HG03457 (cell line): ENCODE measurements around the gene PGPEP1.
"Not testable (repeated sequence)": the region's sequence is repeated elsewhere in the genome, so short reads cannot be mapped to it uniquely, and the experiment has no call there.

ENCODE experiments used
- ATAC-seq: cut with Tn5 transposase; IDR thresholded peaks from one replicate; pipeline ENCODE4 v1.9.1; 2021; ENCODE audit warnings: moderate number of reproducible peaks; ENCODE audit not compliant: unreplicated experiment

Gene PGPEP1

DNA sequence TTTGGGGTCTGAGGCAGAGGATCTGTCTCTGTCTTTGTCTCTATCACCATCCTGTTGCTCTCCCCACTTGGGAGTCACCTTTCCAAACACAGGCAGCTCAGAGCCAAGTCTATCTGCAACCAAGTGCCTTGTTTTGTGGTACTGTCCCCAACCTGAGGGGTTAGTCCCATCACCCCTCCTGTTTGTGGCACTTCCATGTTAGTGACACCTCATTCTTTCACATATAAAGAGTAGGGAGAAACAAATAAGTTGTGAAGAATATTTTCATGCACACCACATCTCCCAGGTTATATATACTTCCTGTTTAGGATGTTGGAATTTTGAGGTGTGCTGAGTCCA lies 49.3 kb downstream of the PGPEP1 start:
- ATAC-seq: no peak

DNA sequence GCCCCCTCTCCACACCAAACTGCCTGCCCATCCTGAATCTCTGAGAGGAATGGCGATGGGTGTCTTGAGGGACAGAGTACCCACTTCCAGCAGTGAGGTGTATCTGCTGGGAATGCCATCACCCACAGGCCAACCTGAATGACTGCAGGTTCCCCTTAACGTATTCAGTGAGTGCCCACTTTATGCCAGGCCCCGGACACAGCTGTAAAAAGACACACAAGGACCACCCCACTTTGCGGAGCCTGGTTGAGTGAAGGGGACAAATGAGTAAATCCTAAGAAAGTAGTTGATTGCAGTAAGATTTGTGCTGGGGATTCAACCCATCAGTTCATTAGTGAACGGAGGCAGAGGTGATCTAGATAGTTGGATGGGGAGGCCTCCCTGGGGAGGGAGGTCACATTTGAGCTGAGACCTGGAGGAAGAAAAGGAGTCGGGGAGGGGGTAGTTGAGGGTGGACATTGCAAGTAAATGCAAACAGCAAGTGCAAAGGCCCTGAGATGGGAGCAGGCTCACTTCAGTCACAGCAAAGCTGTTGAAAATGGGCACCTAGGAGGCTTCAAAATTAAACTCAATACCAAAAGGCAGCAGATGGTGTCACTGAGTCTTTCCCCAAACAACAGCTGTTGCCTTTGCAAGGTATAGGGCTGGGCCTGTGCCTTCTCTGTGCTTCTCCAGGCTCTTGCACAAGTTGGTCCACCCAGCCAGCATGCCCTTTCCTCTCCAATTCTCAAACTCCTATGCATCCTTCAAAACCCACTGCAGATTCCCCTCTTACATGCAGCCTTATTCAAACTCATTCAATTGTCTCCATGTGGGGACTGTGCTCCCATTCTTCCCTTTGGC lies 49.9 kb downstream of the PGPEP1 start:
- ATAC-seq: no peak

- no peak for ATAC-seq
These were observed 51.2 kb downstream of the PGPEP1 start for GRCh38 chr19:18391509-18392075.

DNA sequence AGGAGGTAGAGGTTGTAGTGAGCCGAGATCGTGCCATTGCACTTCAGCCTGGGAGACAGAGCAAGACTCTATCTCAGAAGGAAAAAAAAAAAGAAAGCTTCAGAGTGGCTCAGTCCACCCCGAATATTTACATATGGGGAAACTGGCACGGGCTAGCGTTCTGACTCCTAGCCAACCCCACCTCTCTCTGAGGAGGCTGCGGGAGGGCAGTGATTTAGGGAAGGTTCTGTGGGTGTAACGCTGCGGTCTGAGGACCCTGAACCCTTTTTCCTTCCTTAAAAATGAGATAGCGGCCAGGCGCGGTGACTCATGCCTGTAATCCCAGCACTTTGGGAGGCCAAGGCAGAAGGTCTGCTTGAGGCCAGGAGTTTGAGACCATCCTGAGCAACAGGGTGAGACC lies 52.0 kb downstream of the PGPEP1 start:
- ATAC-seq: no peak

DNA sequence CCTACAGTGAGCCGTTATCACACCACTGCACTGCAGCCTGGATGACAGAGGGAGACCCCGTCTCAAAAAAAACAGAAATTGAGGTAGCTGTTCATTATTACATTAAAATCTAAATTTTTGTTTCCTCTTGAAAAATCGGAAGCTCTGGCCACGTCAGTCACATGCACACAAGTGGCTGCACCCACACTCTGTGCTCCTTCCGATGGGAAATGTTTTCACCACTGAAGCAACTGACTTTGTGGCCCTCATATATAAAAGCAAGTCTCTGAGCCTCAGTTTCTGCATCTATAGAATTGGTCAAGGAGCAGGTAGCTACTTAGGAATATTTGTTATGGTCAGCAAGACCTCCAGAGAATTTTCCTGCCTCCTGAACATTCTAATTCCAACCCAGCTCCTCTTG lies 52.5 kb downstream of the PGPEP1 start:
- no peak for ATAC-seq

- ATAC-seq: no peak
These were observed 53.4 kb downstream of the PGPEP1 start for GRCh38 chr19:18393836-18394235.

DNA sequence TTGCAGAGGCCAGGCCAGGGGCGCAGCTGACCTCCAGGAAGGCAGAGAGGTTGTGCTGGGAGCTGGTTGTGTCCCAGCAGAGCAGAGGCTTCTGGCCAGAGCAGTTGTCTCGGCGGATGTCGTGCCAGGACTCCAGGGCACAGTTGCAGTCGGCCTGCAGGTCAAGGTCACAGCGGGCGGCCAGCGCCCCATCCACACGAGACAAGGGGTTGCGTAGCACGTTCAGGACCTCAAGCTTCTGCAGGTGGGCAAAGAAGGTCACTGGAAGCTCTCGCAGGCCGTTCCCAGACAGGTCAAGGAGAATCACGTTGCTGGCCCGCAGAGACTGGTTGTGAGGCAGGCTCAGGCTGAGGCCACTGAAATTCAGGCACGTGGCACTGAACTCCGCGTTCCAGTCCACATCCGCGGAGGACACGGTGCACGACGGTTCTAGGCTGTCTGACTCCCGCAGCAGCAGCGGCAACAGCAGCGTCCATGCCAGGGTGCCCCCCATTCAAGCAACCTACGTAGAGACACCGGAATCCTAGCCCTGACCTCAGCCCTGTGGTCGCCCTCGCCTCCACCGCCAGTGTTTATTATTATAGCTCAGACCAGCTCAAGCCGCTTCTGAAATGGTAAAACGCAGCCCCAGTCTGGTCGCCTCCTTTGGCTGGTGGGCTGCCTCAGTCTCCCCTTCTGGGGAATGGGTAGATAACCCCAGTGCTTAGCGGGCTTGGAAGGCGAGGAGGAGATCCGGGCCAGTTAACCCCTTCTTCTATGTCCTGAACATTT lies 56.3 kb downstream of the PGPEP1 start:
- ATAC-seq: no peak

DNA sequence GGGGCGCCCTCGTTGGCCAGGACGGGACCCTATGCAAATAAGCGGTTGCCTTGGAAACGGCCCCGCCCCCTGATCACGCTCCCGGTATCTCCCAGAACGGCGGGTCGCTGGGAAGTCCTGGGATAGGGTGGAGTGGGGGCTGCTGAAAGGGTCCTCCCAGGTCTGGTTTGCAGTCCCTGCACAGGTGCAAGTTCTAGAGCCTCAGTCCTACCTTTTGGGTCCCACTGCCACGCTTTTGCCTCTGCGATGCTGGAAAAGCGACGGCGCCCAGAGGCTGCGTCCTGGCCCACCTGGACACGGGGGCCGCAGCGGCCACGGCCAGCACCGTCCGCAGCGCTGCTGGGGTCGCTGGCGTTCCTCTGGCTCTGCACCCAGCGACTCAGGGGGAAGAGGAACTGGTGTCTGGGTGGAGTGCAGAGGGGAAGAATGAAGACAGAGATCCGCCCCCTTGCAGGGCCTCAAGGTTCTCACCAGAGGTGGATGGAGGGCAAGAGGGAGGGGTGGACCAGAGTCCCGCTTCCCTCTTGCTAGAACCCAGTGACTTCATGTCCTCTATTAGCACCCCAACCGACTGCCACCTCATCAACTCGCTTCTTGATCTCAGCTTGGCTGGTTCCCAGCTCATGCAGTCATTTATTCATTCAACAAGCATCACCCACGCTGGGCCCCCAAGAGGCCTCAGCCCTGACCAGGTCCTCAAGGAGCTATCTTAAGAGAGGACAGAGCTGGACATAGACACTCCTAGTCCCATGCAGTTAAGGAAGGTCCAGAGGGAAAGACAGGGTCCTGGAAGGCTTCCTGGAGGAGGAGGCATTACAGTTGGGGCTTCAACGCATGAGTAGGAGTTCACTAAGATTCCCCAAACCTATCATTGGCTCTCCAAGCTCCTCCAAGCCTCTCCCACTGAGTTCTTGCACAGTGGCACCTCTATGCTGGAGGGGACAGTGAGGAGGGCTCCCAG lies 57.1 kb downstream of the PGPEP1 start, which contains the start of gene LRRC25:
LRRC25 (minus strand) TSS at position 381 of the 961 bp plus-strand sequence. CDS start 659 bp downstream, outside the sequence.
- ATAC-seq: no peak

- ATAC-seq: no peak
These were observed 58.6 kb downstream of the PGPEP1 start for GRCh38 chr19:18399008-18399407.

GRCh38 chr19:18401580-18402112 lies 61.2 kb downstream of the PGPEP1 start:
- ATAC-seq: no peak

GRCh38 chr19:18402455-18403248 lies 62.3 kb downstream of the PGPEP1 start:
- not testable (repeated sequence) for ATAC-seq

DNA sequence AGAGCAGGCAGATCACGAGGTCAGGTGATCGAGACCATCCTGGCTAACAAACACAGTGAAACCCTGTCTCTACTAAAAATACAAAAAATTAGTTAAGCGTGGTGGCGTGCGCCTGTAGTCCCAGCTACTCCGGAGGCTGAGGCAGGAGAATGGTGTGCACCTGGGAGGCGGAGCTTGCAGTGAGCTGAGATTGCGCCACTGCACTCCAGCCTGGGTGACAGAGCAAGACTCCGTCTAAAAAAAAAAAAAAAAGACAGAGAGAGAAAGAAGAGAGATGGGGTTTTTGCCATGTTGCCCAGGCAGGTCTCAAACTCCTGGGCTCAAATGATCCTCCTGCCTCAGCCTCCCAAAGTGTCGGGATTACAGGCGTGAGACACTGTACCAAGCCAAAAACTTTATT lies 65.4 kb downstream of the PGPEP1 start:
- ATAC-seq: not testable (repeated sequence)

- ATAC-seq: no peak
These were observed 66.4 kb downstream of the PGPEP1 start for GRCh38 chr19:18406749-18407148.

DNA sequence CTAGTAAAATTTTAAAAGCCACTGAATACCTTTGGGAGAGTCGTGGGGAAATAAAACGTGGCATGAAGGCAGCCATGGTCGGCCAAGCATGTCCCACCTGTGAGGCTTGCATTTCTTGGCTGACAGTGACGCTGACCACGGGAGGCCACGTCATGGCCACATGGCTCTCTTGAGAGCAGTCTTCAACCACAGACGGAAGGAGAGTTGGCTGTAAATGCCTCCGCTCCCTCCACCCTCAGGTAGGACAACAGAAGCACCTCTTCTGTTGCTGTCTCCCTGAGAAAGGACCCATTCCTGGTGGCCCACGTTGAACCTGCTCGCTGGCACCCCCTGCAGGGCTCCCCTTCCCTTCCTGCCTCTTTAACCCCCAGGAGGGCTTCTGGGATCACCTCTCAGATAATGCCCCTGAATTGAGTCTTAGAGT lies 67.7 kb downstream of the PGPEP1 start:
- no peak for ATAC-seq

GRCh38 chr19:18412610-18413239 lies 72.3 kb downstream of the PGPEP1 start:
- no peak for ATAC-seq

GRCh38 chr19:18414504-18415177 lies 74.2 kb downstream of the PGPEP1 start:
- no peak for ATAC-seq

GRCh38 chr19:18415178-18415867 lies 74.9 kb downstream of the PGPEP1 start:
- ATAC-seq: no peak

DNA sequence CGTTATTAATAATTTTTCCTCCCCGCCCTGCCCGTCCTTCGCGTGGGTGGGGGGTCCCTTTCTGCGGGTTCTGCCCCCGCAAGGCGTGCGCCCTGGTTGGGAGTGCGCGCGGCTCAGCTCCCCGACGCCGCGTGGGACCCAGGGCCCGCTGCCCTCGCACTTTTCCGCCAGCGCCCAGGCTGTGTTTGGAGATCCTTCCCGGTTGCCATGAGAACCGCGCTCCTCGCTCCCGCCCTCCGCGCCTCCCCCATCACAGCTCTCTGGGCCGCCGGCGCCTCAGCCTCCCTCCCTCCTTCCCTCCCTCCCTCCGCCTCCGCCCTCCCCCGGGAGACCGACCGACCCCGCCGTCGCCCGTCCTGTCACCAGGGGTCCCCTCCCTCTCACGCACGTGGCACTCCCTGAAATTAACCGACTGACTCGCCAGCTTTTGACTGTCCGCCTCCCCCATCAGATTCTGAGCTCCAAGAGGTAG lies 76.4 kb downstream of the PGPEP1 start:
- ATAC-seq: no peak
